ENCODE results near the gene GPR62.

DNA sequence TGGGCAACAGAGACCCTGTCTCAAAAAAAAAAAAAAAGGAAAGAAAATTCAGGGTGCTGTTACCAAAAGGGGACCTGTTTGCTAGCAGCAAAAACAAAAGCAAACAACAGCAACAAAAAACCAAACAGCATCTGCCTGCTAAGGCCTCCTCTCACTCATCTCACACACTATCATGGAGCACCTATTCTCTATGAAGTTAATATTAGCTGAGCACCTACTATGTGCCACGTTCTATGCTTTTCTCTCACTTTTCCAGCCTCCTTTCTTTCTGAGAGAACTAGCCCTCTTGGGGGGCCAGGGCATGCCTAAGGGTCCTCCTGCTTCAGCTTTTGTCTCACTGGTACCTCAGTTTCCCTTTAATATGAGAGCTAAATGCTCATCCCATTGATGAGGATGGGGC lies 468 bp upstream of the GPR62 start:
- TF ChIP-seq, protein P1, sequence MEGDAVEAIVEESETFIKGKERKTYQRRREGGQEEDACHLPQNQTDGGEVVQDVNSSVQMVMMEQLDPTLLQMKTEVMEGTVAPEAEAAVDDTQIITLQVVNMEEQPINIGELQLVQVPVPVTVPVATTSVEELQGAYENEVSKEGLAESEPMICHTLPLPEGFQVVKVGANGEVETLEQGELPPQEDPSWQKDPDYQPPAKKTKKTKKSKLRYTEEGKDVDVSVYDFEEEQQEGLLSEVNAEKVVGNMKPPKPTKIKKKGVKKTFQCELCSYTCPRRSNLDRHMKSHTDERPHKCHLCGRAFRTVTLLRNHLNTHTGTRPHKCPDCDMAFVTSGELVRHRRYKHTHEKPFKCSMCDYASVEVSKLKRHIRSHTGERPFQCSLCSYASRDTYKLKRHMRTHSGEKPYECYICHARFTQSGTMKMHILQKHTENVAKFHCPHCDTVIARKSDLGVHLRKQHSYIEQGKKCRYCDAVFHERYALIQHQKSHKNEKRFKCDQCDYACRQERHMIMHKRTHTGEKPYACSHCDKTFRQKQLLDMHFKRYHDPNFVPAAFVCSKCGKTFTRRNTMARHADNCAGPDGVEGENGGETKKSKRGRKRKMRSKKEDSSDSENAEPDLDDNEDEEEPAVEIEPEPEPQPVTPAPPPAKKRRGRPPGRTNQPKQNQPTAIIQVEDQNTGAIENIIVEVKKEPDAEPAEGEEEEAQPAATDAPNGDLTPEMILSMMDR (IDR thresholded peaks at IDR 0.05; ENCODE audit: borderline replicate concordance, extremely low read depth, low read length, poor library complexity, severe bottlenecking) = no peak
- TF ChIP-seq EZH2 (IDR thresholded peaks at IDR 0.05; ENCODE audit: borderline replicate concordance, low read depth, low read length, severe bottlenecking) = no peak

All from DND-41 (cell line).